Activated CD4-positive, alpha-beta memory T cell treated with anti-CD3 and anti-CD28 coated beads, Interleukin-2, amount 10 ng/mL, durations not matched to agents 7 days and 5 days (primary cell): ENCODE measurements around the gene DDN. TPM values are rescaled to one million over a fixed set of nuclear protein-coding genes. Genes with fewer than 3 reads are reported as not detected.

Experiments used
- CTCF ChIA-PET: fragments of 350-600 bp; sonication (Branson Sonifier 250); formaldehyde crosslinking; loops from one replicate; lab custom pipeline; 2021; ENCODE audit warnings: antibody characterized with exemption, inconsistent platforms; lab: Charles Lee
- POLR2A ChIA-PET: fragments of 350-600 bp; sonication (Branson Sonifier 250); formaldehyde crosslinking; loops from one replicate; lab custom pipeline; 2021; ENCODE audit warnings: antibody characterized with exemption; lab: Charles Lee
- DNase-seq: peaks from one replicate; pipeline ENCODE4 v3.0.0-alpha.2; 2020
- H3K27ac Mint-ChIP-seq: one replicate; pipeline ENCODE4 v1.8.0; 2021; ENCODE audit warnings: mild to moderate bottlenecking, mixed read lengths
- H3K27me3 Mint-ChIP-seq: one replicate; pipeline ENCODE4 v1.8.0; 2021; ENCODE audit warnings: mixed read lengths
- H3K36me3 Mint-ChIP-seq: one replicate; pipeline ENCODE4 v1.8.0; 2021; ENCODE audit warnings: low read depth, mixed read lengths
- H3K4me1 Mint-ChIP-seq: one replicate; pipeline ENCODE4 v1.8.0; 2021; ENCODE audit warnings: mixed read lengths
- H3K4me3 Mint-ChIP-seq: one replicate; pipeline ENCODE4 v1.8.0; 2021; ENCODE audit warnings: mild to moderate bottlenecking, mixed read lengths
- H3K9me3 Mint-ChIP-seq: one replicate; pipeline ENCODE4 v1.8.0; 2021; ENCODE audit warnings: mixed read lengths
- total RNA-seq, 2 experiments: library from RNA; stranded (reverse); gene quantifications; one replicate each; pipeline ENCODE4 v1.2.3, GENCODE V29; 2021

DDN gene
- total RNA-seq, 2 experiments from 2014 or later, result 0.23 TPM

- H3K4me1 Mint-ChIP-seq, result peaks cover 33% of the 10 kb centered on the region
- peak overlapping the region; percentile 53 for H3K4me3 Mint-ChIP-seq
- ChIA-PET CTCF (interaction anchor here (1.1 to 10.7 kb wide), 10 partner anchors 10 to 146 kb away, joined by 3 to 116 read pairs (median 22); partner anchors contain the start of genes DDX23, DHH and PRKAG1), POLR2A (interaction anchor here (0.9 to 8.2 kb wide), 7 partner anchors 9 to 132 kb away, joined by 3 to 96 read pairs (median 3); partner anchors contain the start of genes ARF3, PRKAG1 and WNT1)
- no peak overlapping the region for H3K27ac Mint-ChIP-seq
- H3K27me3 Mint-ChIP-seq, result peaks cover 51% of the 10 kb centered on the region
- H3K36me3 Mint-ChIP-seq, result peaks cover 30% of the 10 kb centered on the region
- DNase-seq, result no peak
- H3K9me3 Mint-ChIP-seq, result no peaks in the 10 kb centered on the region
Observed at GRCh38 chr12:48998497-48999353, 450 bp downstream of the DDN start.

- peak overlapping the region; percentile 53 for H3K4me3 Mint-ChIP-seq
- no peak overlapping the region for H3K27ac Mint-ChIP-seq
- H3K27me3 Mint-ChIP-seq, result peaks cover 55% of the 10 kb centered on the region
- DNase-seq, result no peak
- H3K9me3 Mint-ChIP-seq, result no peaks in the 10 kb centered on the region
- ChIA-PET POLR2A (interaction anchor here (0.9 to 8.2 kb wide), 7 partner anchors 17 to 140 kb away, joined by 3 to 96 read pairs (median 3); partner anchors contain the start of genes ARF3, PRKAG1 and TUBA1B), CTCF (interaction anchor here (0.8 to 10.7 kb wide), 15 partner anchors 9 to 182 kb away, joined by 3 to 116 read pairs (median 5); partner anchors contain the start of genes DDX23, DHH, LMBR1L and PRKAG1)
- peaks cover 23% of the 10 kb centered on the region for H3K36me3 Mint-ChIP-seq
- peaks cover 33% of the 10 kb centered on the region for H3K4me1 Mint-ChIP-seq
Observed at GRCh38 chr12:48997719-48998496, 1.3 kb downstream of the DDN start.

- CTCF ChIA-PET, result interaction anchor here (0.5 to 10.7 kb wide), 24 partner anchors 8 to 648 kb away, joined by 3 to 116 read pairs (median 4); partner anchors contain the start of genes DDX23, DHH, LMBR1L and PRKAG1
- Mint-ChIP-seq H3K4me1 (peaks cover 33% of the 10 kb centered on the region), H3K36me3 (peaks cover 17% of the 10 kb centered on the region), H3K27ac (no peak overlapping the region), H3K4me3 (peak overlapping the region; percentile 16), H3K27me3 (peaks cover 60% of the 10 kb centered on the region), H3K9me3 (no peaks in the 10 kb centered on the region)
- peak; percentile 68 for DNase-seq
- POLR2A ChIA-PET, result interaction anchor here (0.6 to 8.2 kb wide), 9 partner anchors 9 to 140 kb away, joined by 3 to 96 read pairs (median 3); partner anchors contain the start of genes FKBP11, PRKAG1 and TUBA1B
Observed at GRCh38 chr12:48996794-48997718, 2.1 kb downstream of the DDN start.

- H3K4me3 Mint-ChIP-seq, result no peak overlapping the region
- peaks cover 32% of the 10 kb centered on the region for H3K4me1 Mint-ChIP-seq
- peaks cover 67% of the 10 kb centered on the region for H3K27me3 Mint-ChIP-seq
- no peak overlapping the region for H3K27ac Mint-ChIP-seq
- ChIA-PET POLR2A (interaction anchor here (1.0 to 1.2 kb wide), 2 partner anchors 12 to 17 kb away, joined by 3 read pairs; partner anchors contain the start of gene WNT1), CTCF (interaction anchor here (0.7 to 10.7 kb wide), 10 partner anchors 8 to 143 kb away, joined by 3 to 116 read pairs (median 9); partner anchors contain the start of genes ARF3, DDX23, PRKAG1 and WNT1)
- peak; percentile 62 for DNase-seq
- H3K9me3 Mint-ChIP-seq, result no peaks in the 10 kb centered on the region
- H3K36me3 Mint-ChIP-seq, result peaks cover 4% of the 10 kb centered on the region
Observed at GRCh38 chr12:48995086-48995879, 3.9 kb downstream of the DDN start.

GRCh38 chr12:48994224-48995085 lies 4.7 kb downstream of the DDN start:
- peak; percentile 15 for DNase-seq
- ChIA-PET POLR2A (interaction anchor here (0.6 to 1.2 kb wide), 3 partner anchors 11 to 48 kb away, joined by 3 to 4 read pairs (median 3); partner anchors contain the start of gene WNT1), CTCF (interaction anchor here (0.6 to 10.7 kb wide), 11 partner anchors 9 to 241 kb away, joined by 3 to 116 read pairs (median 4); partner anchors contain the start of genes ARF3, DDX23, PRKAG1 and WNT1)
- peaks cover 65% of the 10 kb centered on the region for H3K27me3 Mint-ChIP-seq
- H3K27ac Mint-ChIP-seq, result no peak overlapping the region
- H3K4me1 Mint-ChIP-seq, result peaks cover 24% of the 10 kb centered on the region
- H3K4me3 Mint-ChIP-seq, result no peak overlapping the region
- no peaks in the 10 kb centered on the region for H3K9me3 Mint-ChIP-seq
- peaks cover under 1% of the 10 kb centered on the region for H3K36me3 Mint-ChIP-seq

GRCh38 chr12:48993787-48994186 lies 5.4 kb downstream of the DDN start:
- no peak overlapping the region for H3K27ac Mint-ChIP-seq
- ChIA-PET POLR2A (interaction anchor here (1.4 kb wide), 1 partner anchor 26 kb away, joined by 3 read pairs; no protein-coding TSS in a partner anchor), CTCF (interaction anchor here (0.6 to 10.7 kb wide), 10 partner anchors 10 to 242 kb away, joined by 3 to 116 read pairs (median 4); partner anchors contain the start of genes DDX23, PRKAG1 and WNT1)
- no peaks in the 10 kb centered on the region for H3K9me3 Mint-ChIP-seq
- H3K27me3 Mint-ChIP-seq, result peaks cover 65% of the 10 kb centered on the region
- DNase-seq, result no peak
- H3K4me3 Mint-ChIP-seq, result no peak overlapping the region
- H3K36me3 Mint-ChIP-seq, result no peaks in the 10 kb centered on the region
- H3K4me1 Mint-ChIP-seq, result peaks cover 18% of the 10 kb centered on the region

- Mint-ChIP-seq H3K27ac (no peak overlapping the region), H3K27me3 (peaks cover 65% of the 10 kb centered on the region), H3K4me1 (peaks cover 9% of the 10 kb centered on the region), H3K4me3 (no peak overlapping the region), H3K36me3 (no peaks in the 10 kb centered on the region), H3K9me3 (no peaks in the 10 kb centered on the region)
- POLR2A ChIA-PET, result interaction anchor here (1.3 to 1.5 kb wide), 2 partner anchors 26 to 34 kb away, joined by 3 to 5 read pairs; partner anchors contain the start of genes ARF3 and PRKAG1
- peak; percentile 14 for DNase-seq
- CTCF ChIA-PET, result interaction anchor here (0.7 to 5.4 kb wide), 9 partner anchors 10 to 233 kb away, joined by 3 to 41 read pairs (median 5); partner anchors contain the start of gene WNT1
Observed at GRCh38 chr12:48991247-48992050, 7.7 kb downstream of the DDN start.

- CTCF ChIA-PET, result interaction anchor here (1.3 to 5.4 kb wide), 3 partner anchors 13 to 56 kb away, joined by 3 to 41 read pairs (median 4); partner anchors contain the start of gene WNT1
- no peak overlapping the region for H3K27ac Mint-ChIP-seq
- POLR2A ChIA-PET, result interaction anchor here (1.2 to 1.3 kb wide), 2 partner anchors 11 to 33 kb away, joined by 3 read pairs; partner anchors contain the start of gene ARF3
Observed at GRCh38 chr12:48990552-48990951, 8.6 kb downstream of the DDN start.

GRCh38 chr12:48988030-48988649 lies 11.0 kb downstream of the DDN start:
- peaks cover 68% of the 10 kb centered on the region for H3K27me3 Mint-ChIP-seq
- no peak overlapping the region for H3K27ac Mint-ChIP-seq
- no peaks in the 10 kb centered on the region for H3K36me3 Mint-ChIP-seq
- POLR2A ChIA-PET, result interaction anchor here (1.0 to 1.7 kb wide), 9 partner anchors 9 to 142 kb away, joined by 3 to 7 read pairs (median 4); partner anchors contain the start of genes DDX23, FKBP11, TUBA1B and WNT1
- H3K4me1 Mint-ChIP-seq, result peaks cover 4% of the 10 kb centered on the region
- no peak overlapping the region for H3K4me3 Mint-ChIP-seq
- DNase-seq, result peak; percentile 79
- H3K9me3 Mint-ChIP-seq, result no peaks in the 10 kb centered on the region
- CTCF ChIA-PET, result interaction anchor here (0.7 to 2.5 kb wide), 61 partner anchors 9 to 349 kb away, joined by 3 to 51 read pairs (median 4); partner anchors contain the start of genes ARF3, C1QL4, DDN and DDX23

More at GRCh38 chr12:48990552-48990951, 8.6 kb downstream of the DDN start:
- Mint-ChIP-seq H3K4me3 (no peak overlapping the region), H3K36me3 (no peaks in the 10 kb centered on the region), H3K9me3 (no peaks in the 10 kb centered on the region), H3K27me3 (peaks cover 64% of the 10 kb centered on the region), H3K4me1 (peaks cover 9% of the 10 kb centered on the region)
- no peak for DNase-seq
